ENCODE data around the gene COPB1. TPM values are rescaled to one million over a fixed set of nuclear protein-coding genes. Genes with fewer than 3 reads are reported as not detected.
A peak's percentile ranks its signal among the peaks of the same experiment; 100 is the strongest.

COPB1 gene
- total and polyA plus RNA-seq, 9 of the 15 experiments (the other 6 are each of a cell fraction or from before 2014, with no cell fraction given) = 64.7 to 188 (median 91.6) TPM

DNA sequence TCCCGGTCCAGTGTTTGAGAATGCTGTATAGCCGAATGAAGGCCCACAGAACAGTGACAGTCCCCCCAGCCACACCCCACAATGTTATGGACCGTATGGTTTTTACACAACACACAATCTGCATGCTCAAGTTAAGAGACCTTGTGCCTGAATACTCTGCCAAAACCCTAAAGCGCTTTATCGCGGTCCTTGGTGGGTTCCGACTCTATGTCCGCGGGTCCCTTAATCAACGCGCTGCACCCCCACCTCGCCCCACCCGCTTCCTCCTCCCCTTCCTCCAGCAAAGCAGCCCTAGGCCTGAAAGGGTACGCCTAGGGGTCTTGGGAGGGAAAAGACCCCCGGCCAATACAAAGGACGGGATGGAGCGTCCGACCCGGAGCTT is 442 bp downstream of the COPB1 start (continued):
- TF ChIP-seq, protein P1, sequence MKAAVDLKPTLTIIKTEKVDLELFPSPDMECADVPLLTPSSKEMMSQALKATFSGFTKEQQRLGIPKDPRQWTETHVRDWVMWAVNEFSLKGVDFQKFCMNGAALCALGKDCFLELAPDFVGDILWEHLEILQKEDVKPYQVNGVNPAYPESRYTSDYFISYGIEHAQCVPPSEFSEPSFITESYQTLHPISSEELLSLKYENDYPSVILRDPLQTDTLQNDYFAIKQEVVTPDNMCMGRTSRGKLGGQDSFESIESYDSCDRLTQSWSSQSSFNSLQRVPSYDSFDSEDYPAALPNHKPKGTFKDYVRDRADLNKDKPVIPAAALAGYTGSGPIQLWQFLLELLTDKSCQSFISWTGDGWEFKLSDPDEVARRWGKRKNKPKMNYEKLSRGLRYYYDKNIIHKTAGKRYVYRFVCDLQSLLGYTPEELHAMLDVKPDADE (conservative IDR thresholded peaks at IDR 0.05; ENCODE audit: control insufficient read depth, low read depth, low read length) = 0 out of 2 replicates have a peak, but pooled peaks have one; percentile 11
- TF ChIP-seq ZNF444 (CRISPR knock-in tag; IDR thresholded peaks at IDR 0.05) = no peak
- TF ChIP-seq, protein P2, sequence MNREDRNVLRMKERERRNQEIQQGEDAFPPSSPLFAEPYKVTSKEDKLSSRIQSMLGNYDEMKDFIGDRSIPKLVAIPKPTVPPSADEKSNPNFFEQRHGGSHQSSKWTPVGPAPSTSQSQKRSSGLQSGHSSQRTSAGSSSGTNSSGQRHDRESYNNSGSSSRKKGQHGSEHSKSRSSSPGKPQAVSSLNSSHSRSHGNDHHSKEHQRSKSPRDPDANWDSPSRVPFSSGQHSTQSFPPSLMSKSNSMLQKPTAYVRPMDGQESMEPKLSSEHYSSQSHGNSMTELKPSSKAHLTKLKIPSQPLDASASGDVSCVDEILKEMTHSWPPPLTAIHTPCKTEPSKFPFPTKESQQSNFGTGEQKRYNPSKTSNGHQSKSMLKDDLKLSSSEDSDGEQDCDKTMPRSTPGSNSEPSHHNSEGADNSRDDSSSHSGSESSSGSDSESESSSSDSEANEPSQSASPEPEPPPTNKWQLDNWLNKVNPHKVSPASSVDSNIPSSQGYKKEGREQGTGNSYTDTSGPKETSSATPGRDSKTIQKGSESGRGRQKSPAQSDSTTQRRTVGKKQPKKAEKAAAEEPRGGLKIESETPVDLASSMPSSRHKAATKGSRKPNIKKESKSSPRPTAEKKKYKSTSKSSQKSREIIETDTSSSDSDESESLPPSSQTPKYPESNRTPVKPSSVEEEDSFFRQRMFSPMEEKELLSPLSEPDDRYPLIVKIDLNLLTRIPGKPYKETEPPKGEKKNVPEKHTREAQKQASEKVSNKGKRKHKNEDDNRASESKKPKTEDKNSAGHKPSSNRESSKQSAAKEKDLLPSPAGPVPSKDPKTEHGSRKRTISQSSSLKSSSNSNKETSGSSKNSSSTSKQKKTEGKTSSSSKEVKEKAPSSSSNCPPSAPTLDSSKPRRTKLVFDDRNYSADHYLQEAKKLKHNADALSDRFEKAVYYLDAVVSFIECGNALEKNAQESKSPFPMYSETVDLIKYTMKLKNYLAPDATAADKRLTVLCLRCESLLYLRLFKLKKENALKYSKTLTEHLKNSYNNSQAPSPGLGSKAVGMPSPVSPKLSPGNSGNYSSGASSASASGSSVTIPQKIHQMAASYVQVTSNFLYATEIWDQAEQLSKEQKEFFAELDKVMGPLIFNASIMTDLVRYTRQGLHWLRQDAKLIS (CRISPR knock-in tag; IDR thresholded peaks at IDR 0.05) = peak; percentile 45; the same call in 1 of the 2 replicates

DNA sequence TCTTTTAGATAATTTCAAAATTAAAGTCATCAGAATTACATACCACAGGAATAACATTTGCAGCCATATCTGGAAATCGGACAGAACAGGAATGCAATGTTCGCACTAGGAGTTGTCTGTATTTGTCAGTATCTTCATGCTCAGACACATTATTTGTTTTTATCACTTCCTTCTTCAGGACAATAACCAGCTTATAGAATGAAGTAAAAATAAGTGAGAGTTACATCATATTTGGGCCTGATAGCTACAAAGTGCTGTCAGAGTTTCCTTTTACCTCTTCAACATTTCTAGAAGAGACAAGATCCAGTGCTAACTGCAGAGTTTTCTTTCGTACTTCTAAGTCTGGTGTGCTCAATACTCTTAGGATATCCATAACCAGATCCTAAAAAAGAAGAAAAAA is 18.9 kb downstream of the COPB1 start:
- Histone ChIP-seq H3K36me3 (ENCODE audit: control insufficient read depth, insufficient read depth, low read length) (peaks cover 93% of the 10 kb centered on the region), H3K27ac (ENCODE audit: extremely low read depth, low read depth, low read length) (peak overlapping the region; percentile 26; the same call in 1 of the 3 replicates), H4K20me1 (replicated peaks; ENCODE audit: control insufficient read depth, insufficient read depth, low read length) (no peaks in the 10 kb centered on the region), H3K4me2 (ENCODE audit: insufficient read depth, low read length) (no peak overlapping the region), H3K4me3 (no peak overlapping the region), H3K79me2 (ENCODE audit: control insufficient read depth, insufficient read depth, low read length) (no peaks in the 10 kb centered on the region), H3K27me3 (ENCODE audit: control insufficient read depth in 2 of 2, insufficient read depth in 2 of 2, low read length in 2 of 2) (no peaks in the 10 kb centered on the region), H2AFZ (ENCODE audit: low read depth, low read length) (no peak overlapping the region), H3K9ac (ENCODE audit: insufficient read depth in 1 of 2, low read depth in 2 of 2, low read length in 2 of 2) (no peak overlapping the region), H3K9me3 (replicated peaks; ENCODE audit: control insufficient read depth, insufficient read depth, low read depth, low read length) (no peaks in the 10 kb centered on the region), H3K9me1 (ENCODE audit: control insufficient read depth, insufficient read depth, low read length) (no peaks in the 10 kb centered on the region), H3K4me1 (replicated peaks in 1 of 2; ENCODE audit: control insufficient read depth in 2 of 2, insufficient read depth in 2 of 2, low read length in 2 of 2) (no peaks in the 10 kb centered on the region)
- WGBS (ENCODE audit: insufficient coverage, low coverage, missing lambda C conversion rate) = 75% methylated on average over 3 of the region's 3 CpGs
- BruUV-seq (replicated peaks) = no TSS peak
- CTCF ChIA-PET (ENCODE audit: low intra/inter-chr PET ratio) = no interaction called here
- intact Hi-C loops (cut with micrococcal nuclease) = no loop called here
- ATAC-seq (peak; percentile 52), FAIRE-seq (no peak), DNase-seq (ENCODE audit: extremely low read depth in 1 of 4, low spot score in 3 of 4) (no peak)
- in situ Hi-C loops (cut with MboI) = no loop called here
- POLR2A ChIA-PET = interaction anchor here (1.3 to 2.0 kb wide), 4 partner anchors 8 to 19 kb away, joined by 3 to 10 read pairs (median 4); partner anchors contain the start of gene COPB1
- TF ChIP-seq TEAD4 (IDR thresholded peaks at IDR 0.05; ENCODE audit: low read length) = no peak
- no peak for TF ChIP-seq TEAD4 (CRISPR knock-in tag; IDR thresholded peaks at IDR 0.05; ENCODE audit: borderline replicate concordance)
- TF ChIP-seq, protein P3, sequence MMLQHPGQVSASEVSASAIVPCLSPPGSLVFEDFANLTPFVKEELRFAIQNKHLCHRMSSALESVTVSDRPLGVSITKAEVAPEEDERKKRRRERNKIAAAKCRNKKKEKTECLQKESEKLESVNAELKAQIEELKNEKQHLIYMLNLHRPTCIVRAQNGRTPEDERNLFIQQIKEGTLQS (IDR thresholded peaks at IDR 0.05) = peak; percentile 35; the same call in 1 of the 2 replicates
- TF ChIP-seq, protein P3 (CRISPR knock-in tag; conservative IDR thresholded peaks at IDR 0.05) = no peak
- TF ChIP-seq, protein P4, sequence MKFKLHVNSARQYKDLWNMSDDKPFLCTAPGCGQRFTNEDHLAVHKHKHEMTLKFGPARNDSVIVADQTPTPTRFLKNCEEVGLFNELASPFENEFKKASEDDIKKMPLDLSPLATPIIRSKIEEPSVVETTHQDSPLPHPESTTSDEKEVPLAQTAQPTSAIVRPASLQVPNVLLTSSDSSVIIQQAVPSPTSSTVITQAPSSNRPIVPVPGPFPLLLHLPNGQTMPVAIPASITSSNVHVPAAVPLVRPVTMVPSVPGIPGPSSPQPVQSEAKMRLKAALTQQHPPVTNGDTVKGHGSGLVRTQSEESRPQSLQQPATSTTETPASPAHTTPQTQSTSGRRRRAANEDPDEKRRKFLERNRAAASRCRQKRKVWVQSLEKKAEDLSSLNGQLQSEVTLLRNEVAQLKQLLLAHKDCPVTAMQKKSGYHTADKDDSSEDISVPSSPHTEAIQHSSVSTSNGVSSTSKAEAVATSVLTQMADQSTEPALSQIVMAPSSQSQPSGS (CRISPR knock-in tag; IDR thresholded peaks at IDR 0.05) = no peak
- 0 out of 2 replicates have a peak, but pooled peaks have one; percentile 9 for TF ChIP-seq DDX20 (tag; IDR thresholded peaks at IDR 0.05; ENCODE audit: low read depth)
- no peak for TF ChIP-seq KDM1A (IDR thresholded peaks at IDR 0.05)
- 0 out of 2 replicates have a peak, but pooled peaks have one; percentile 36 for TF ChIP-seq SOX6 (IDR thresholded peaks at IDR 0.05)
- no peak for TF ChIP-seq ZNF668 (CRISPR knock-in tag; IDR thresholded peaks at IDR 0.05)
- peak; percentile 27; the same call in 1 of the 2 replicates for TF ChIP-seq CEBPG (CRISPR knock-in tag; IDR thresholded peaks at IDR 0.05)
- TF ChIP-seq CEBPG (tag; conservative IDR thresholded peaks at IDR 0.05 in 1 of 2, IDR thresholded peaks at IDR 0.05 in 1 of 2) = peak in 1 of 2 experiments; percentile 87; a peak in 2 of 4 replicates

Measured in K562 (cell line).